ENCODE data around the gene LUZP2.

The LUZP2 gene

GRCh38 chr11:24496736-24497725 lies at the start of gene LUZP2:
TSS of gene LUZP2 (plus strand) at chr11:24497053.
- peak; percentile 21 for DNase-seq

GRCh38 chr11:24453129-24453718 lies 43.6 kb upstream of the LUZP2 start:
- DNase-seq = no peak

GRCh38 chr11:24457985-24458384 lies 38.9 kb upstream of the LUZP2 start:
- DNase-seq = no peak

- DNase-seq = no peak
These were observed 26.4 kb upstream of the LUZP2 start for GRCh38 chr11:24470431-24470830.

- DNase-seq = no peak
These were observed 25.8 kb upstream of the LUZP2 start for GRCh38 chr11:24471084-24471483.

GRCh38 chr11:24478718-24479117 lies 18.1 kb upstream of the LUZP2 start:
- DNase-seq = no peak

GRCh38 chr11:24489477-24489876 lies 7.4 kb upstream of the LUZP2 start:
- no peak for DNase-seq

GRCh38 chr11:24496386-24496735 lies 492 bp upstream of the LUZP2 start:
- no peak for DNase-seq

- no peak for DNase-seq
These were observed 978 bp downstream of the LUZP2 start for GRCh38 chr11:24497831-24498230.

GRCh38 chr11:24502425-24502824 lies 5.6 kb downstream of the LUZP2 start:
- DNase-seq = no peak

GRCh38 chr11:24509114-24509513 lies 12.3 kb downstream of the LUZP2 start:
- DNase-seq = no peak

- DNase-seq = no peak
These were observed 14.7 kb downstream of the LUZP2 start for GRCh38 chr11:24511511-24511910.

- DNase-seq = no peak
These were observed 16.8 kb downstream of the LUZP2 start for GRCh38 chr11:24513479-24514218.

- no peak for DNase-seq
These were observed 17.4 kb downstream of the LUZP2 start for GRCh38 chr11:24514219-24514594.

- no peak for DNase-seq
These were observed 18.8 kb downstream of the LUZP2 start for GRCh38 chr11:24515632-24516031.

GRCh38 chr11:24516638-24517037 lies 19.8 kb downstream of the LUZP2 start:
- no peak for DNase-seq

GRCh38 chr11:24521601-24522000 lies 24.7 kb downstream of the LUZP2 start:
- DNase-seq = no peak

- DNase-seq = no peak
These were observed 27.3 kb downstream of the LUZP2 start for GRCh38 chr11:24524156-24524555.

GRCh38 chr11:24531528-24531927 lies 34.7 kb downstream of the LUZP2 start:
- DNase-seq = no peak

GRCh38 chr11:24543771-24544170 lies 46.9 kb downstream of the LUZP2 start:
- DNase-seq = no peak

GRCh38 chr11:24556693-24557092 lies 59.8 kb downstream of the LUZP2 start:
- DNase-seq = no peak

GRCh38 chr11:24559315-24559714 lies 62.5 kb downstream of the LUZP2 start:
- no peak for DNase-seq

GRCh38 chr11:24560324-24560723 lies 63.5 kb downstream of the LUZP2 start:
- DNase-seq = no peak

- no peak for DNase-seq
These were observed 70.5 kb downstream of the LUZP2 start for GRCh38 chr11:24567380-24567779.
